K562 (cell line): ENCODE measurements around the gene SPRN. TPM values are rescaled to one million over a fixed set of nuclear protein-coding genes. Genes with fewer than 3 reads are reported as not detected.

Source experiments
- ATAC-seq: fragments of 200-7000 bp; cut with Tn5 transposase; 3 replicates; pipeline ENCODE4 v1.9.1; 2020; ENCODE audit warnings: moderate library complexity
- BruUV-seq: library from RNA; stranded (reverse); fragments of 400-500 nt; replicated peaks from 2 replicates; lab custom pipeline; 2021; lab: Mats Ljungman, UMichigan
- CTCF ChIA-PET: fragments of 300-600 bp; formaldehyde crosslinking; extraction: SDS; loops from one replicate; lab custom pipeline; 2021; ENCODE audit warnings: low intra/inter-chr PET ratio; lab: Yijun Ruan, JAX
- POLR2A ChIA-PET: fragments of 300-600, 350-650 bp; sonication (Branson Sonifier 250); formaldehyde crosslinking; extraction: SDS; loops from one replicate; lab custom pipeline; 2021; ENCODE audit warnings: antibody characterized with exemption, inconsistent platforms; lab: Yijun Ruan, JAX
- DNase-seq, 4 experiments: peaks; one replicate each; pipeline versions ENCODE4 v3.0.0 to v3.0.0-alpha.2; 2011 to 2018; ENCODE audit warnings: low spot score in 3 of 4, mixed read lengths in 3 of 4; ENCODE audit errors: extremely low read depth in 1 of 4
- FAIRE-seq: peaks from 2 replicates; lab custom pipeline; 2011; peaks lifted over from hg19 to GRCh38; lab: Jason Lieb, UNC
- H2AFZ ChIP-seq: 2 replicates; pipeline ENCODE4 v1.6.0; 2011; ENCODE audit warnings: low read depth, low read length, control low read depth, inconsistent platforms
- H3K27ac ChIP-seq: fragments of 200-600 bp; 3 replicates; pipeline ENCODE4 v1.8.0; 2011; ENCODE audit warnings: low read depth, mild to moderate bottlenecking, control low read depth, inconsistent platforms, low read length, moderate library complexity, mixed read lengths; ENCODE audit errors: extremely low read depth
- H3K27me3 ChIP-seq, 2 experiments: fragments of 300-600 bp in 1 of 2; 2 replicates in 1 of 2; 3 replicates in 1 of 2; pipeline versions ENCODE4 v1.6.0 to v1.8.0; 2011; ENCODE audit warnings: inconsistent platforms in 2 of 2, low read length in 2 of 2, mild to moderate bottlenecking in 1 of 2, mixed read lengths in 1 of 2, moderate library complexity in 1 of 2; ENCODE audit not compliant: control insufficient read depth in 2 of 2, insufficient read depth in 2 of 2
- H3K36me3 ChIP-seq: fragments of 300-600 bp; 3 replicates; pipeline ENCODE4 v1.8.0; 2011; ENCODE audit warnings: mild to moderate bottlenecking, low read length, inconsistent platforms; ENCODE audit not compliant: control insufficient read depth, insufficient read depth
- H3K4me1 ChIP-seq, 2 experiments: fragments of 200-600 bp in 1 of 2; replicated peaks in 1 of 2; 2 replicates in 1 of 2; 3 replicates in 1 of 2; pipeline versions ENCODE4 v1.5.1 to v1.8.0; 2011; ENCODE audit warnings: inconsistent platforms in 2 of 2, low read length in 2 of 2, mild to moderate bottlenecking in 1 of 2, mixed read lengths in 1 of 2, moderate library complexity in 1 of 2; ENCODE audit not compliant: control insufficient read depth in 2 of 2, insufficient read depth in 2 of 2
- H3K4me2 ChIP-seq: 2 replicates; pipeline ENCODE4 v1.6.1; 2011; ENCODE audit warnings: low read length, control low read depth, inconsistent platforms, mixed read lengths; ENCODE audit not compliant: insufficient read depth
- H3K4me3 ChIP-seq: fragments of 200-600 bp; sonication (generic), shearing (Covaris generic); 2 replicates; pipeline ENCODE4 v1.5.1; 2016; ENCODE audit warnings: control low read depth, inconsistent platforms
- H3K79me2 ChIP-seq: fragments of 200-600 bp; 3 replicates; pipeline ENCODE4 v1.8.0; 2011; ENCODE audit warnings: low read length, inconsistent platforms; ENCODE audit not compliant: control insufficient read depth, insufficient read depth
- H3K9ac ChIP-seq, 2 experiments: 2 replicates each; pipeline versions ENCODE4 v1.6.0 to v1.6.1; 2011; ENCODE audit warnings: low read depth in 2 of 2, low read length in 2 of 2, control low read depth in 1 of 2, inconsistent platforms in 1 of 2, mild to moderate bottlenecking in 1 of 2, mixed read lengths in 1 of 2; ENCODE audit not compliant: insufficient read depth in 1 of 2
- H3K9me1 ChIP-seq: one replicate; pipeline ENCODE4 v1.6.0; 2011; ENCODE audit warnings: inconsistent platforms, mild to moderate bottlenecking, low read length, moderate library complexity; ENCODE audit not compliant: control insufficient read depth, insufficient read depth
- H3K9me3 ChIP-seq: replicated peaks from 2 replicates; pipeline ENCODE4 v1.5.1; 2011; ENCODE audit warnings: low read depth, low read length, inconsistent platforms; ENCODE audit not compliant: control insufficient read depth, insufficient read depth
- H4K20me1 ChIP-seq: replicated peaks from 2 replicates; pipeline ENCODE4 v1.6.1; 2011; ENCODE audit warnings: low read length, inconsistent platforms, mixed read lengths; ENCODE audit not compliant: control insufficient read depth, insufficient read depth
- CHD2 ChIP-seq: IDR thresholded peaks from 2 replicates; pipeline ENCODE4 v1.6.1; 2011; ENCODE audit warnings: low read depth, low read length
- KLF1 ChIP-seq: fragments of 450-650 bp; IDR thresholded peaks from 2 replicates; pipeline ENCODE4 v1.6.1; 2016; ENCODE audit warnings: missing genetic modification characterization, missing compliant biosample characterization
- TAF15 ChIP-seq: fragments of 200-400 bp; formaldehyde crosslinking; IDR thresholded peaks from 2 replicates; pipeline ENCODE4 v1.6.1; 2017; ENCODE audit warnings: mild to moderate bottlenecking, low read depth, low read length, moderate library complexity
- THRAP3 ChIP-seq: fragments of 450-650 bp; IDR thresholded peaks from 2 replicates; pipeline ENCODE4 v1.6.1; 2016; ENCODE audit warnings: mild to moderate bottlenecking, inconsistent platforms, borderline replicate concordance
- ZMIZ1 ChIP-seq, 2 experiments: fragments of 150-350 bp in 1 of 2; IDR thresholded peaks; 2 replicates each; pipeline ENCODE4 v1.6.1; 2012 to 2016; ENCODE audit warnings: low read depth in 2 of 2, low read length in 2 of 2, mild to moderate bottlenecking in 1 of 2, moderate library complexity in 1 of 2
- ZNF165 ChIP-seq: fragments of 250-450 bp; sonication (Bioruptor Pico); IDR thresholded peaks from 2 replicates; pipeline ENCODE4 v1.4.0; 2020; ENCODE audit warnings: borderline replicate concordance
- WGBS: fragments of 100-300 bp; shearing (Covaris generic); methylation state at CpG from one replicate; pipeline ENCODE4 v1.1.6; 2016; ENCODE audit warnings: low coverage, mixed read lengths; ENCODE audit not compliant: insufficient coverage; ENCODE audit errors: missing lambda C conversion rate; 5-methylcytosine and 5-hydroxymethylcytosine counted together
- in situ Hi-C: fragments of 300-500 bp; cut with MboI; formaldehyde crosslinking; loops from 4 replicates; pipeline ENCODE4 v1.15.0; 2018; ENCODE audit warnings: inconsistent platforms, mixed read lengths
- intact Hi-C: fragments of 100-400 bp; cut with micrococcal nuclease; formaldehyde crosslinking; loops from 2 replicates; pipeline ENCODE4 v1.14.2; 2022
- polyA plus RNA-seq, 8 experiments: library from polyadenylated mRNA; depleted of rRNA in 4 of 8; stranded (reverse) in 5 of 8; unstranded in 3 of 8; fragments of >200 nt; fragmentation: Nextera tagmentation in 2 of 8; fragmentation: Illumina TruSeq in 1 of 8; extraction: Ambion mirVana in 2 of 8; extraction: Trizol in 1 of 8; gene quantifications; 2 replicates each; pipeline versions ENCODE4 v1.2.1 to v1.2.3, GENCODE V29; 2011 to 2014; ENCODE audit warnings: inconsistent platforms in 1 of 8, missing spikeins in 1 of 8
- total RNA-seq, 7 experiments: library from RNA; depleted of rRNA in 6 of 7; stranded (reverse); fragments of >200 nt in 6 of 7; fragmentation: Illumina TruSeq in 2 of 7; extraction: Trizol in 2 of 7; gene quantifications; 2 replicates each; pipeline versions ENCODE4 v1.2.1 to v1.2.3, GENCODE V29; 2011 to 2021; ENCODE audit warnings: low replicate concordance in 1 of 7
- TF ChIP-seq, protein P1 (sequence below): sonication (generic); formaldehyde crosslinking; IDR thresholded peaks from 2 replicates; pipeline ENCODE4 v1.8.0; 2023; ENCODE audit warnings: mild to moderate bottlenecking, missing genetic modification reagents

The SPRN gene
- total and polyA plus RNA-seq, 9 of the 15 experiments (the other 6 are each of a cell fraction or from before 2014, with no cell fraction given) = 0.04 TPM; not detected in 8

DNA sequence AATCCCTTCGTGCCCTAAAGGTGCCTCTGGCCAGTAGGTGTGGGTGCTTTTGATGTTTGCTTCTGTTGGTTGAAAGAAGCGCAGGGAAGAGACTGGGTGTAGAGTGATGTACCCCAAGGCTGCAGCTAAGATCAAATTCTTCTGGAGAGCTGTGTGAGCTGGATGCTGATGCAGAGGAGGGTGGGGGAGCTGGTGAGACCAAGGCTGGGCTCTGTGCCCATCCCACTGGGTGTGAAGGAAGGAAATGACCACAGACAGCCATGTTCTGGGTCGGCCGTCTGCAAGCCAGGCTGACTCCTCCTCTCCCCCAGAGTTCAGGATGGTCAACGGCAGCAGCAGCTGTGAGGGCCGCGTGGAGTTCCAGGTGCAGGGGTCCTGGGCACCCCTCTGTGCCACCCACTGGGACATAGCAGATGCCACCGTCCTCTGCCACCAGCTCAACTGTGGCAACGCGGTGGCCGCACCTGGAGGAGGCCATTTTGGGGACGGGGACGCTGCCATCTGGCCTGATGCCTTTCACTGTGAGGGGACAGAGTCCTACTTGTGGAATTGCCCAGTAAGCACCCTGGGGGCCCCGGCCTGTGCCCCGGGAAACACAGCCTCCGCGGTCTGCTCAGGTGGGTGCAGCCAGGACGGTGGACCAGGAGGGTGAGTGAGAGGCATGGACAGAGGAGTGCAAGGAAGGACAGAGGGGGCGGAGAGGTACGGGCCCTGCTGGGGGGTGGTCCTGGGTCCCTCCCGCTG lies 34.5 kb upstream of the SPRN start:
- intact Hi-C loops = no loop called here
- H3K4me3 ChIP-seq = no peak overlapping the region
- CTCF ChIA-PET = no interaction called here
- peaks cover 0 to 40% of the 10 kb centered on the region in 2 experiments; a peak in 2 of 5 replicates for H3K27me3 ChIP-seq
- no peak overlapping the region for H2AFZ ChIP-seq
- H3K79me2 ChIP-seq = no peaks in the 10 kb centered on the region; the same call in 2 of the 3 replicates
- H3K27ac ChIP-seq = no peak overlapping the region
- in situ Hi-C loops = no loop called here
- H3K4me1 ChIP-seq = peaks cover 0 to 31% of the 10 kb centered on the region in 2 experiments; a peak in 2 of 5 replicates
- POLR2A ChIA-PET = no interaction called here
- no peak overlapping the region for H3K9ac ChIP-seq
- FAIRE-seq (no peak), DNase-seq (no peak), ATAC-seq (no peak)
- BruUV-seq = no TSS peak
- H3K4me2 ChIP-seq = no peak overlapping the region
- 32% methylated on average over 21 of the region's 21 CpGs for WGBS
- no peaks in the 10 kb centered on the region for H3K36me3 ChIP-seq
- H3K9me3 ChIP-seq = no peaks in the 10 kb centered on the region
- no peak for TF ChIP-seq CHD2
- no peak for TF ChIP-seq THRAP3
- no peak for TF ChIP-seq TAF15
- TF ChIP-seq, protein P1, sequence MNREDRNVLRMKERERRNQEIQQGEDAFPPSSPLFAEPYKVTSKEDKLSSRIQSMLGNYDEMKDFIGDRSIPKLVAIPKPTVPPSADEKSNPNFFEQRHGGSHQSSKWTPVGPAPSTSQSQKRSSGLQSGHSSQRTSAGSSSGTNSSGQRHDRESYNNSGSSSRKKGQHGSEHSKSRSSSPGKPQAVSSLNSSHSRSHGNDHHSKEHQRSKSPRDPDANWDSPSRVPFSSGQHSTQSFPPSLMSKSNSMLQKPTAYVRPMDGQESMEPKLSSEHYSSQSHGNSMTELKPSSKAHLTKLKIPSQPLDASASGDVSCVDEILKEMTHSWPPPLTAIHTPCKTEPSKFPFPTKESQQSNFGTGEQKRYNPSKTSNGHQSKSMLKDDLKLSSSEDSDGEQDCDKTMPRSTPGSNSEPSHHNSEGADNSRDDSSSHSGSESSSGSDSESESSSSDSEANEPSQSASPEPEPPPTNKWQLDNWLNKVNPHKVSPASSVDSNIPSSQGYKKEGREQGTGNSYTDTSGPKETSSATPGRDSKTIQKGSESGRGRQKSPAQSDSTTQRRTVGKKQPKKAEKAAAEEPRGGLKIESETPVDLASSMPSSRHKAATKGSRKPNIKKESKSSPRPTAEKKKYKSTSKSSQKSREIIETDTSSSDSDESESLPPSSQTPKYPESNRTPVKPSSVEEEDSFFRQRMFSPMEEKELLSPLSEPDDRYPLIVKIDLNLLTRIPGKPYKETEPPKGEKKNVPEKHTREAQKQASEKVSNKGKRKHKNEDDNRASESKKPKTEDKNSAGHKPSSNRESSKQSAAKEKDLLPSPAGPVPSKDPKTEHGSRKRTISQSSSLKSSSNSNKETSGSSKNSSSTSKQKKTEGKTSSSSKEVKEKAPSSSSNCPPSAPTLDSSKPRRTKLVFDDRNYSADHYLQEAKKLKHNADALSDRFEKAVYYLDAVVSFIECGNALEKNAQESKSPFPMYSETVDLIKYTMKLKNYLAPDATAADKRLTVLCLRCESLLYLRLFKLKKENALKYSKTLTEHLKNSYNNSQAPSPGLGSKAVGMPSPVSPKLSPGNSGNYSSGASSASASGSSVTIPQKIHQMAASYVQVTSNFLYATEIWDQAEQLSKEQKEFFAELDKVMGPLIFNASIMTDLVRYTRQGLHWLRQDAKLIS (CRISPR knock-in tag) = no peak
- TF ChIP-seq KLF1 (tag) = no peak
- TF ChIP-seq ZMIZ1 (IDR thresholded peaks at IDR 0.05; ENCODE audit: low read depth in 2 of 2, low read length in 2 of 2) = no peak
- no peak for TF ChIP-seq ZNF165
- no peaks in the 10 kb centered on the region for H3K9me1 ChIP-seq
- no peaks in the 10 kb centered on the region for H4K20me1 ChIP-seq
